ENCODE results near the gene LRRC71. TPM values are rescaled to one million over a fixed set of nuclear protein-coding genes. Genes with fewer than 3 reads are reported as not detected.

LRRC71 gene
- total and polyA plus RNA-seq, 2 of the 4 experiments (the other 2 are of a cell fraction): 0.50 TPM; not detected in 1

GRCh38 chr1:156901966-156902915, 18.2 kb upstream of the LRRC71 start:
- 70% methylated on average over 21 of the region's 23 CpGs; no CpG with 5 or more reads in 1 of the 2 experiments for WGBS, 2 experiments (ENCODE audit: extremely low coverage in 2 of 2, insufficient read length in 1 of 2)
- POLR2A ChIA-PET (ENCODE audit: unreplicated experiment): no interaction called here
- intact Hi-C loops (cut with micrococcal nuclease): no loop called here
- TF ChIP-seq RAD21 (IDR thresholded peaks at IDR 0.05; ENCODE audit: low read length) (no peak), NFE2L2 (IDR thresholded peaks at IDR 0.05; ENCODE audit: low read depth, low read length) (no peak), ELK1 (IDR thresholded peaks at IDR 0.05; ENCODE audit: borderline replicate concordance, low read depth, low read length) (no peak), MXI1 (IDR thresholded peaks at IDR 0.05; ENCODE audit: borderline replicate concordance, low read depth, low read length) (no peak), MAZ (IDR thresholded peaks at IDR 0.05; ENCODE audit: borderline replicate concordance, low read depth, low read length) (no peak), BHLHE40 (IDR thresholded peaks at IDR 0.05; ENCODE audit: low read depth, low read length) (no peak), RCOR1 (IDR thresholded peaks at IDR 0.05; ENCODE audit: insufficient replicate concordance, low read length) (no peak), USF2 (IDR thresholded peaks at IDR 0.05; ENCODE audit: low read depth, low read length) (no peak), POLR2A (IDR thresholded peaks at IDR 0.05; ENCODE audit: low read depth, low read length) (no peak), SMC3 (IDR thresholded peaks at IDR 0.05; ENCODE audit: low read depth, low read length) (no peak), CTCF (conservative IDR thresholded peaks at IDR 0.05; ENCODE audit: low read depth, low read length) (no peak), RFX5 (IDR thresholded peaks at IDR 0.05; ENCODE audit: low read depth, low read length) (no peak), MAFK (IDR thresholded peaks at IDR 0.05; ENCODE audit: low read depth, low read length) (no peak), FOS (IDR thresholded peaks at IDR 0.05; ENCODE audit: low read depth, low read length) (no peak)

More at GRCh38 chr1:156901966-156902915, 18.2 kb upstream of the LRRC71 start:
- H3K9me1 ChIP-seq (ENCODE audit: insufficient read depth, low read length): peaks cover 25% of the 10 kb centered on the region
- H2AK5ac ChIP-seq (ENCODE audit: low read depth, low read length): peak overlapping the region; percentile 46
- no peaks in the 10 kb centered on the region for H3K27me3 ChIP-seq (ENCODE audit: control insufficient read depth, insufficient read depth, low read length)
- H3K18ac ChIP-seq (ENCODE audit: low read depth, low read length): no peak overlapping the region
- H4K91ac ChIP-seq (ENCODE audit: insufficient read depth, low read depth, low read length): peak overlapping the region; percentile 29
- no peaks in the 10 kb centered on the region for H4K20me1 ChIP-seq (ENCODE audit: insufficient read depth, low read length)
- 0 out of 2 replicates have a peak overlapping the region, but pooled peaks have one; percentile 13 for H2BK120ac ChIP-seq (ENCODE audit: low read depth, low read length)
- peak overlapping the region; percentile 59 for H2AK9ac ChIP-seq (replicated peaks; ENCODE audit: low read depth, low read length, poor library complexity)
- 0 out of 2 replicates have a peak overlapping the region, but pooled peaks have one; percentile 2 for H3K4ac ChIP-seq (ENCODE audit: low read depth, low read length)
- ATAC-seq (ENCODE audit: low read depth): no peak
- H3K4me3 ChIP-seq (ENCODE audit: insufficient read depth, low read depth, low read length): no peak overlapping the region
- no peak overlapping the region for H3K23ac ChIP-seq (ENCODE audit: low read depth, low read length)
- no peak overlapping the region for H3K14ac ChIP-seq (replicated peaks; ENCODE audit: low read depth, low read length)
- DNase-seq: no peak
- in situ Hi-C loops (cut with MboI; ENCODE audit: low sequenced_read_pairs) (no loop called here), dilution Hi-C loops (cut with HindIII; ENCODE audit: low sequenced_read_pairs, unreplicated experiment) (no loop called here)
- peaks cover 11% of the 10 kb centered on the region for H3K36me3 ChIP-seq (ENCODE audit: control insufficient read depth, insufficient read depth, low read length)
- peaks cover 23 to 90% of the 10 kb centered on the region in 2 experiments for H3K79me1 ChIP-seq (ENCODE audit: low read depth in 1 of 2, low read length in 2 of 2)
- no peak overlapping the region for H3K27ac ChIP-seq (ENCODE audit: insufficient read depth, low read length)
- no peak overlapping the region for H2AFZ ChIP-seq (replicated peaks; ENCODE audit: low read length, poor library complexity)
- no peak overlapping the region for H3K4me2 ChIP-seq (ENCODE audit: low read depth, low read length)
- H3K56ac ChIP-seq (ENCODE audit: extremely low read depth, insufficient read depth, low read length): no peak overlapping the region
- no peaks in the 10 kb centered on the region for H3K9me3 ChIP-seq (ENCODE audit: control insufficient read depth, insufficient read depth, low read length)
- no peak overlapping the region for H4K8ac ChIP-seq (ENCODE audit: low read depth in 2 of 2, low read length in 2 of 2)
- peaks cover 36% of the 10 kb centered on the region for H3K4me1 ChIP-seq (ENCODE audit: control insufficient read depth, insufficient read depth, low read length)
- no peak overlapping the region for H2BK5ac ChIP-seq (ENCODE audit: low read depth, low read length, poor library complexity, severe bottlenecking)
- no peak overlapping the region for H3K9ac ChIP-seq (ENCODE audit: low read depth, low read length)
- no peak overlapping the region for H2BK15ac ChIP-seq (ENCODE audit: low read depth, low read length)
- H2BK20ac ChIP-seq (ENCODE audit: low read depth, low read length): no peak overlapping the region
- H4K5ac ChIP-seq (ENCODE audit: low read depth, low read length): no peak overlapping the region
- no TSS peak for BruUV-seq (replicated peaks)
- CTCF ChIA-PET: no interaction called here

All from IMR-90 (cell line).